Measurements from ENCODE around the gene KRT9.

GRCh38 chr17:41537614-41537954 is 34.3 kb downstream of the KRT9 start:
- TF ChIP-seq CTCF (conservative IDR thresholded peaks at IDR 0.05; ENCODE audit: low read depth, low read length) (no peak), EZH2 (IDR thresholded peaks at IDR 0.05; ENCODE audit: low read length, unreplicated experiment) (no peak), EZH2phosphoT487 (IDR thresholded peaks at IDR 0.05; ENCODE audit: borderline replicate concordance, low read length) (no peak)
